Hematopoietic multipotent progenitor cell (in vitro differentiated cells): ENCODE data around the gene KLF17. TPM values are rescaled to one million over a fixed set of nuclear protein-coding genes. Genes with fewer than 3 reads are reported as not detected.
A peak's percentile ranks its signal among the peaks of the same experiment; 100 is the strongest.

ENCODE experiments used
- DNase-seq, 3 donors: peaks; one replicate each; pipeline ENCODE4 v3.0.0-alpha.2; 2011 to 2015; ENCODE audit warnings: low read depth in 2 of 3, low spot score in 2 of 3
- small RNA-seq: library from RNA; depleted of rRNA; stranded (forward); fragments of <200 nt; gene quantifications from one replicate; pipeline ENCODE3, GENCODE V24; 2012
- total RNA-seq: library from RNA; depleted of rRNA; stranded (reverse); fragments of >200 nt; gene quantifications from one replicate; pipeline ENCODE4 v1.2.3, GENCODE V29; 2012

The KLF17 gene
- total RNA-seq, 1 donor: under 0.01 TPM

DNA sequence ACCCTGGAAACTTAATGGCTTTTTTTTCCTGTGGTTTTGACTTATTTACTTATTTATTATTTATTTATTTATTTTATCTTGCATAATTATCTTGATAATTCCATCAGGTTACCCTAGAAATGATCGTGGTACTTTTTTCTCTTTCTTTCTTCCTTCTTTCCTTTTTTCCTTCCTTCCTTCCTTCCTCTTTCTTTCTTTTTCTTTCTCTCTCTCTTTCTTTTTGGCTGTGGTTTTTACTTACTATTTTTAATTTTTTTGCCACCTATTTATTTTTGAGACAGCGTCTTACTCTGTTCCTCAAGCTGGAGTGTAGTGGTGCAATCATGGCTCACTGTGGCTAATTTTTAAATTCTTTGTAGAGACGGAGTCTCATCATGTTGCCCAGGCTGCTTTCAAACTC lies 29.0 kb downstream of the KLF17 start:
- no peak for DNase-seq

GRCh38 chr1:44151332-44151731 lies 32.7 kb downstream of the KLF17 start:
- no peak for DNase-seq

DNA sequence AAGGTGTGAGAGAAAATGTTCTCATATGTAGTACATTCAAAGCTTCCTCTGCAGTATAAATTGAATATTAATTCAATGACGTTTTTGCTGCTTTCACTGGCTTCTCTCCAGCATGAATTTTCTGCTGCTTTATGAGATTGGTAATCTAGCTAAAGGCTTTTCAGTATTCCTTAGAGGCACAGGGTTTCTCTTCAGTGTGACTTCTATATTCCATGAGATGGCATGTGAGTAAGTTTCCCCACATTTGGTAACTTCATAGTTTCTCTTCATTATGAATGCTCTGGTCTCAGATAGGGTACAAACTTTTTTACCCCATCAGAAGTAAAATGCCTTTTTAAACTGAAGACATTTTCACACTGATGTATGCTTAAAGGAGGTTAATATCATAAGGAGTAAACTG lies 33.2 kb downstream of the KLF17 start:
- no peak for DNase-seq

GRCh38 chr1:44152692-44153091 lies 34.1 kb downstream of the KLF17 start:
- DNase-seq: no peak

- no peak for DNase-seq
These were observed 35.4 kb downstream of the KLF17 start for GRCh38 chr1:44154049-44154448.

- DNase-seq: no peak
These were observed 39.3 kb downstream of the KLF17 start for GRCh38 chr1:44157903-44158302.

GRCh38 chr1:44158871-44159270 lies 40.2 kb downstream of the KLF17 start:
- no peak for DNase-seq

DNA sequence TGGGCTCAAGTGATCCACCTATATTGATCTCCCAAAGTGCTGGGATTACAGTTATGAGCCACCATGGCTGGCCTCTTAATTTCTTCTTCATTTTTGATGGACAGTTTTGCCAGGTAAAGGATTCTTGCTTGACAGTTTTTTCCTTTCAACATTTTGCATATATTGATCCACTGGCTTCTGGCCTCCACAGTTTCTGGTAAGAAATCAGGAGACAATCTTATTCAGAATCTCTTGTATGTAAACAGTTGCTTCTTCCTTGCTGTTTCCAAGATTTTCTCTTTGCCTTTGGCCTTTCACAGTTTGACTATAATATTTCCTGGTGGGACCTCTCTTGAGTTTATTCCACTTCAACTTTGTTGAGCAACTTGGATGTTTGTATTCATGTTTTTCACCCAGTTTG lies 42.9 kb downstream of the KLF17 start:
- DNase-seq: no peak

DNA sequence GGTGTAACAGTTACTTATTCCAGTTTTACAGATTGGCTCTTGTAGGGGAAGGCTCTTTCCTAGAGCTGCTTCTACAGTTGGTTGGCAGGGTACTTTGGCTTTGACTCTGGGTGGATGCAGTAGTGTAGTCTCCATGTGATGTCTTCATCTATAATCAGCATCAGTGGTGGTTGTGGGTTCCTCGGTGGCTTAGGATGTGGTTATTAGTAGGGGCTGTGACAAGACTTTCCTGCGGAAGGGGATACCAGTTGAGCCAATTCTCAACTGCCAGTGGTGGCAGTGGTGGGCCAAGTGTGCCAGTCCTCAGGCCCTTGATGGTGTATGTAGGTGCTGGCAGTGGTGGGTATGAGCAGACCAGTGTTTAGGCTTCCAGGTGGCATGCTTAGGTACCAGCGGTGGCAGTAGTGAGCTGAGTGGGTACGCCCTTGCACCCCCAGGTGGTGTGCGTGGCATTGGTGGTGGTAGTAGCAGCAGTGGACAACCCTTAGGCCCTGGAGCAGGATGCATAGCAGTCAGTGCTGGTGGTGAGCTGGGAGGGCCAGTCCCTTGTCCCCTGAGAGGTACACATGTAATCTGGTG lies 50.0 kb downstream of the KLF17 start:
- DNase-seq: no peak

DNA sequence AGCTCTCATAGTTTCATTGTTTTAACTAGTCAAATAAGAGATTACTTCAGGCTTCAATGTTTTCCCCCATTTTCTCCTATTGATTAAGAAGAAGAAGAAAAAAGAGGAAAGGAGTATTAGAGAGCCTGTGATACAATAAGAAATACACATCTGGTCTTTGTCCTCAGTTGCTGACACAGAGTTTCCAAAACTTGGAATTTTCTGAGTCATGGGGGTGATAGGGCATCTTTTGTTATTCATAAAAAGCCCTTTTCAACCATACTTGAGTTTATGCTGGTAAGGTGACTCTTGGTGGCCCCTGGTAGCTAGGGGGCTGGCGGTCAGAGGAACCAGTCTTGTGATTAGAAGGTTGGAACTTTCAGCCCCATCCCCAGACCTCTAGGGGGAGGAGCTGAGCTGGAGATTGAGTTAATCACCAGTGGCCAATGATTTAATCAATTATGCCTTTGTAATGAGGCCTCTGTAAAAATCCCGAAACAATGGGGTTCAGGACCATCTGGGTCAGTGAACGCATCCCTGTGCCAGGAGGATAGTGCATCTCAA lies 51.7 kb downstream of the KLF17 start:
- DNase-seq: no peak

DNA sequence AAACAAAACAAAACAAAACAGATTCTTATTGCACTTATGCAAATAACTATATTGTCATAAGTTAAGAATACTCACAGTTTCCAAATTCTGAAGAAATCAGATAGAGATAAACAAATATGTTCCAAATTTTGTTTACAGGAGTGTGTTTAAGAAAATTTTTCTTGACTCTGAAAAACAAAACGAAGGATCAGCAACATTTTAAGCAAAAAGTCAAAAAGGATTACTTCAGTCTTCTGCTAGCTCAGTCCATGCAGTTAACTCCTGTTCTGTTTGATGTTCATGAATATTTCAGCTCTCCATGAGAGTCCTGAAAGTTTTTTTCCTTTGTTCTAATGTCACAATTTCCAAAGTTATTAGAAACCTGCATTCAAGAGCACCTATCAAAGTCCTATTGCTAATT lies 56.0 kb downstream of the KLF17 start:
- DNase-seq: peak in 1 of 3 donors; percentile 5

Small RNAs within 50 kb of the gene (small RNA-seq; reads per million reads assigned to genes)
- not detected for gene AL035417.1
- gene OOSP1P1: not detected
- not detected for gene RF00019
- not detected for gene RN7SL479P

Other genes with a start within 250 kb of the KLF17 start
- 0.27 TPM for gene ARTN, start 185.0 kb upstream of the KLF17 start, total RNA-seq
- gene IPO13, start 171.9 kb upstream of the KLF17 start, total RNA-seq: 30.4 TPM
- 32.6 TPM for gene DPH2, start 148.8 kb upstream of the KLF17 start, total RNA-seq
- 131 TPM for gene ATP6V0B, start 143.9 kb upstream of the KLF17 start, total RNA-seq
- 42.5 TPM for gene B4GALT2, start 139.6 kb upstream of the KLF17 start, total RNA-seq
- 4.6 TPM for gene CCDC24, start 127.2 kb upstream of the KLF17 start, total RNA-seq
- 0.81 TPM for gene SLC6A9, start 87.4 kb upstream of the KLF17 start, total RNA-seq
- gene KLF18, start 22.8 kb downstream of the KLF17 start, total RNA-seq: not detected
- gene DMAP1, start 94.7 kb downstream of the KLF17 start, total RNA-seq: 33.7 TPM
- gene ERI3, start 236.4 kb downstream of the KLF17 start, total RNA-seq: 44.4 TPM